ENCODE data around the gene SHROOM3. TPM values are rescaled to one million over a fixed set of nuclear protein-coding genes. Genes with fewer than 3 reads are reported as not detected.

The SHROOM3 gene
- total and polyA plus RNA-seq, 2 of the 13 experiments (the other 11 are each of a cell fraction or from before 2014, with no cell fraction given) = 0.01 TPM; not detected in 1

DNA sequence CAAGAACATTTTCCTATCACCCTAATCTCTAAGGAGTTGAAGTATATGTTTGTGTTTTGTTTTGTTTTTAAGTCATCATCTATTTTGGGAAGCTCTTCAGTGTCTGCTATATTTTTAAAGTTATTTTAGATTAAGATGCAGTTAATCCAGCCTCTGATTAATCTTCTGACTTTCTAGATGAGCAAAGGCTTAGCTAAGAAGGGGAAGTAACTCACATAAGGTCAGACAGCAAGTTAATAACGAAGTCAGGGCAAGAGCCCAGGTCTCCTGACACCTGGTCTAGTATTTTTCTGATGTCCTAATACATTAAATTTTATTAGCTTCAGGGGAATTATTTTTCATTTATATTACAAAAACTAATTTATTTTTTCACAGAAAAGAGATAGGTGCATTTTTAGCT is 294.4 kb downstream of the SHROOM3 start:
- FAIRE-seq (no peak), ATAC-seq (no peak), DNase-seq (ENCODE audit: low spot score) (no peak)
- Histone ChIP-seq H3K36me3 (replicated peaks in 1 of 2; ENCODE audit: control insufficient read depth in 1 of 2, insufficient read depth in 2 of 2, low read length in 2 of 2) (no peaks in the 10 kb centered on the region), H3K9ac (ENCODE audit: insufficient read depth, low read depth, low read length) (no peak overlapping the region), H3K4me2 (ENCODE audit: low read depth, low read length) (no peak overlapping the region), H3K4me3 (replicated peaks in 1 of 3; ENCODE audit: insufficient read depth in 1 of 3, low read depth in 2 of 3, low read length in 3 of 3) (no peak overlapping the region), H3K9me3 (ENCODE audit: low read length) (no peaks in the 10 kb centered on the region), H2AFZ (ENCODE audit: low read length) (no peak overlapping the region), H3K27ac (ENCODE audit: extremely low read length, insufficient read depth, low read length) (no peak overlapping the region), H3K27me3 (ENCODE audit: control insufficient read depth in 1 of 2, insufficient read depth in 2 of 2, low read length in 2 of 2) (0 out of 5 replicates have a peak, but pooled peaks cover 0 to 3% of the 10 kb centered on the region in 2 experiments), H4K20me1 (ENCODE audit: insufficient read depth, low read length) (no peaks in the 10 kb centered on the region), H3K4me1 (ENCODE audit: insufficient read depth, low read length) (no peaks in the 10 kb centered on the region), H3K79me2 (ENCODE audit: insufficient read depth, low read length) (no peaks in the 10 kb centered on the region)
- TF ChIP-seq, protein P1, sequence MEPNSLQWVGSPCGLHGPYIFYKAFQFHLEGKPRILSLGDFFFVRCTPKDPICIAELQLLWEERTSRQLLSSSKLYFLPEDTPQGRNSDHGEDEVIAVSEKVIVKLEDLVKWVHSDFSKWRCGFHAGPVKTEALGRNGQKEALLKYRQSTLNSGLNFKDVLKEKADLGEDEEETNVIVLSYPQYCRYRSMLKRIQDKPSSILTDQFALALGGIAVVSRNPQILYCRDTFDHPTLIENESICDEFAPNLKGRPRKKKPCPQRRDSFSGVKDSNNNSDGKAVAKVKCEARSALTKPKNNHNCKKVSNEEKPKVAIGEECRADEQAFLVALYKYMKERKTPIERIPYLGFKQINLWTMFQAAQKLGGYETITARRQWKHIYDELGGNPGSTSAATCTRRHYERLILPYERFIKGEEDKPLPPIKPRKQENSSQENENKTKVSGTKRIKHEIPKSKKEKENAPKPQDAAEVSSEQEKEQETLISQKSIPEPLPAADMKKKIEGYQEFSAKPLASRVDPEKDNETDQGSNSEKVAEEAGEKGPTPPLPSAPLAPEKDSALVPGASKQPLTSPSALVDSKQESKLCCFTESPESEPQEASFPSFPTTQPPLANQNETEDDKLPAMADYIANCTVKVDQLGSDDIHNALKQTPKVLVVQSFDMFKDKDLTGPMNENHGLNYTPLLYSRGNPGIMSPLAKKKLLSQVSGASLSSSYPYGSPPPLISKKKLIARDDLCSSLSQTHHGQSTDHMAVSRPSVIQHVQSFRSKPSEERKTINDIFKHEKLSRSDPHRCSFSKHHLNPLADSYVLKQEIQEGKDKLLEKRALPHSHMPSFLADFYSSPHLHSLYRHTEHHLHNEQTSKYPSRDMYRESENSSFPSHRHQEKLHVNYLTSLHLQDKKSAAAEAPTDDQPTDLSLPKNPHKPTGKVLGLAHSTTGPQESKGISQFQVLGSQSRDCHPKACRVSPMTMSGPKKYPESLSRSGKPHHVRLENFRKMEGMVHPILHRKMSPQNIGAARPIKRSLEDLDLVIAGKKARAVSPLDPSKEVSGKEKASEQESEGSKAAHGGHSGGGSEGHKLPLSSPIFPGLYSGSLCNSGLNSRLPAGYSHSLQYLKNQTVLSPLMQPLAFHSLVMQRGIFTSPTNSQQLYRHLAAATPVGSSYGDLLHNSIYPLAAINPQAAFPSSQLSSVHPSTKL (CRISPR knock-in tag; IDR thresholded peaks at IDR 0.05) = no peak
- TF ChIP-seq PRPF4 (IDR thresholded peaks at IDR 0.05; ENCODE audit: low read depth, low read length, poor library complexity, severe bottlenecking) = no peak
- TF ChIP-seq, protein P2, sequence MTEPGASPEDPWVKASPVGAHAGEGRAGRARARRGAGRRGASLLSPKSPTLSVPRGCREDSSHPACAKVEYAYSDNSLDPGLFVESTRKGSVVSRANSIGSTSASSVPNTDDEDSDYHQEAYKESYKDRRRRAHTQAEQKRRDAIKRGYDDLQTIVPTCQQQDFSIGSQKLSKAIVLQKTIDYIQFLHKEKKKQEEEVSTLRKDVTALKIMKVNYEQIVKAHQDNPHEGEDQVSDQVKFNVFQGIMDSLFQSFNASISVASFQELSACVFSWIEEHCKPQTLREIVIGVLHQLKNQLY (CRISPR knock-in tag; IDR thresholded peaks at IDR 0.05) = no peak
- no peak for TF ChIP-seq ATF7-NPFF (CRISPR knock-in tag; IDR thresholded peaks at IDR 0.05; ENCODE audit: low read depth)
- in situ Hi-C loops (cut with HindIII; ENCODE audit: extremely low pct_ligation_motif_present, low pct_unique_long_range_greater_than_20kb) = no loop called here
- intact Hi-C loops (cut with micrococcal nuclease; ENCODE audit: unreplicated experiment) = no loop called here
- WGBS (ENCODE audit: low lambda C conversion rate) = 0% methylated on average over 1 of the region's 1 CpG
- POLR2A ChIA-PET = no interaction called here
- no TSS peak for BruUV-seq (replicated peaks)
- CTCF ChIA-PET (ENCODE audit: low intra/inter-chr PET ratio, low total read pairs) = no interaction called here

Measured in HepG2 (cell line).